Cortex of kidney (tissue), 1 donor: ENCODE measurements around the gene SLC22A24.
"Not testable (repeated sequence)": the region's sequence is repeated elsewhere in the genome, so short reads cannot be mapped to it uniquely, and the experiment has no call there.

Experiments
- DNase-seq: peaks from one replicate; lab custom pipeline; 2025; lab: John Stamatoyannopoulos, UW

The SLC22A24 gene

GRCh38 chr11:63144121-63144520, at the start of gene SLC22A24:
SLC22A24 (minus strand) TSS chr11:63144221; CDS start chr11:63143779, 442 bp downstream.
- DNase-seq: no peak

GRCh38 chr11:63180536-63180935, 36.5 kb upstream of the SLC22A24 start:
- DNase-seq: no peak

GRCh38 chr11:63179432-63180041, 35.5 kb upstream of the SLC22A24 start:
- DNase-seq: no peak

GRCh38 chr11:63177872-63178271, 33.9 kb upstream of the SLC22A24 start:
- DNase-seq: no peak

- no peak for DNase-seq
Observed at GRCh38 chr11:63165706-63166310, 21.8 kb upstream of the SLC22A24 start.

- no peak for DNase-seq
Observed at GRCh38 chr11:63155794-63156193, 11.8 kb upstream of the SLC22A24 start.

- no peak for DNase-seq
Observed at GRCh38 chr11:63146581-63146980, 2.6 kb upstream of the SLC22A24 start.

- DNase-seq: no peak
Observed at GRCh38 chr11:63142459-63142858, 1.6 kb downstream of the SLC22A24 start.

GRCh38 chr11:63132985-63133775, 10.8 kb downstream of the SLC22A24 start:
- DNase-seq: no peak

GRCh38 chr11:63099555-63099954, 44.5 kb downstream of the SLC22A24 start:
- DNase-seq: no peak

GRCh38 chr11:63080682-63081081, 63.3 kb downstream of the SLC22A24 start:
- DNase-seq: no peak

GRCh38 chr11:63046203-63046602, 97.8 kb downstream of the SLC22A24 start:
- DNase-seq: not testable (repeated sequence)

GRCh38 chr11:63042596-63042995, 101.4 kb downstream of the SLC22A24 start:
- no peak for DNase-seq

- DNase-seq: no peak
Observed at GRCh38 chr11:63032457-63032856, 111.6 kb downstream of the SLC22A24 start.
